Nephron (organoid): ENCODE measurements around the gene GGN.
A peak's percentile ranks its signal among the peaks of the same experiment; 100 is the strongest.

Experiments used
- H3K27ac Mint-ChIP-seq, 3 experiments: 2 replicates each; pipeline ENCODE4 v1.8.0; 2020; ENCODE audit warnings: mixed read lengths in 3 of 3, mild to moderate bottlenecking in 2 of 3, moderate library complexity in 1 of 3
- H3K27me3 Mint-ChIP-seq: 2 replicates; pipeline ENCODE4 v1.8.0; 2021; ENCODE audit warnings: low read depth, mild to moderate bottlenecking, moderate library complexity, mixed read lengths
- H3K36me3 Mint-ChIP-seq: 2 replicates; pipeline ENCODE4 v1.8.0; 2020; ENCODE audit warnings: low read depth, mixed read lengths
- H3K4me1 Mint-ChIP-seq: 2 replicates; pipeline ENCODE4 v1.8.0; 2020; ENCODE audit warnings: mixed read lengths
- H3K4me3 Mint-ChIP-seq, 3 experiments: 2 replicates each; pipeline ENCODE4 v1.8.0; 2020; ENCODE audit warnings: mild to moderate bottlenecking in 3 of 3, mixed read lengths in 3 of 3, moderate library complexity in 2 of 3
- H3K9me3 Mint-ChIP-seq: 2 replicates; pipeline ENCODE4 v1.8.0; 2020; ENCODE audit warnings: mixed read lengths
- CTCF ChIP-seq, 3 experiments: fragments of 200-600 bp; sonication (generic); IDR thresholded peaks; one replicate each; pipeline ENCODE4 v1.5.0; 2021; ENCODE audit warnings: antibody characterized with exemption in 3 of 3; ENCODE audit not compliant: unreplicated experiment in 3 of 3

Gene GGN

GRCh38 chr19:38375098-38375493 lies 12.7 kb downstream of the GGN start:
- H3K4me3 Mint-ChIP-seq: peak overlapping the region; percentile 96 to 98 (median 97)
- no peaks in the 10 kb centered on the region for H3K9me3 Mint-ChIP-seq
- H3K36me3 Mint-ChIP-seq: peaks cover 18% of the 10 kb centered on the region
- no peaks in the 10 kb centered on the region for H3K27me3 Mint-ChIP-seq
- H3K27ac Mint-ChIP-seq: peak overlapping the region; percentile 84 to 96 (median 93)
- no peak for TF ChIP-seq CTCF (IDR thresholded peaks at IDR 0.05; ENCODE audit: unreplicated experiment in 3 of 3)
- peaks cover 23% of the 10 kb centered on the region for H3K4me1 Mint-ChIP-seq

GRCh38 chr19:38374332-38375097 lies 13.3 kb downstream of the GGN start, which contains the start of gene PSMD8:
Gene PSMD8 (plus strand): TSS chr19:38374571. CDS start chr19:38374602, 31 bp downstream.
- Mint-ChIP-seq H3K4me1 (peaks cover 23% of the 10 kb centered on the region), H3K27me3 (no peaks in the 10 kb centered on the region), H3K4me3 (peak within 1 kb of the TSS; percentile 96 to 98 (median 97)), H3K27ac (peak within 1 kb of the TSS; percentile 84 to 96 (median 93)), H3K36me3 (peaks cover 16% of the 10 kb centered on the region), H3K9me3 (no peaks in the 10 kb centered on the region)
- TF ChIP-seq CTCF (IDR thresholded peaks at IDR 0.05; ENCODE audit: unreplicated experiment in 3 of 3): no peak

- Mint-ChIP-seq H3K36me3 (peaks cover 13% of the 10 kb centered on the region), H3K27ac (peak overlapping the region; percentile 84 to 96 (median 93)), H3K27me3 (no peaks in the 10 kb centered on the region), H3K9me3 (no peaks in the 10 kb centered on the region), H3K4me3 (peak overlapping the region; percentile 96 to 98 (median 97)), H3K4me1 (peaks cover 23% of the 10 kb centered on the region)
- no peak for TF ChIP-seq CTCF (IDR thresholded peaks at IDR 0.05; ENCODE audit: unreplicated experiment in 3 of 3)
Observed at GRCh38 chr19:38373907-38374331, 13.9 kb downstream of the GGN start.

- Mint-ChIP-seq H3K36me3 (peaks cover 7% of the 10 kb centered on the region), H3K27ac (no peak overlapping the region), H3K4me1 (peaks cover 15% of the 10 kb centered on the region), H3K4me3 (no peak overlapping the region), H3K27me3 (peaks cover 5% of the 10 kb centered on the region), H3K9me3 (no peaks in the 10 kb centered on the region)
- no peak for TF ChIP-seq CTCF (IDR thresholded peaks at IDR 0.05; ENCODE audit: unreplicated experiment in 3 of 3)
Observed at GRCh38 chr19:38371081-38371480, 16.8 kb downstream of the GGN start.

GRCh38 chr19:38370299-38370698 lies 17.5 kb downstream of the GGN start:
- peaks cover 5% of the 10 kb centered on the region for H3K27me3 Mint-ChIP-seq
- H3K4me1 Mint-ChIP-seq: peaks cover 7% of the 10 kb centered on the region
- no peaks in the 10 kb centered on the region for H3K9me3 Mint-ChIP-seq
- H3K27ac Mint-ChIP-seq: no peak overlapping the region
- H3K36me3 Mint-ChIP-seq: peaks cover 2% of the 10 kb centered on the region
- no peak for TF ChIP-seq CTCF (IDR thresholded peaks at IDR 0.05; ENCODE audit: unreplicated experiment in 3 of 3)
- no peak overlapping the region for H3K4me3 Mint-ChIP-seq

GRCh38 chr19:38369584-38369983 lies 18.2 kb downstream of the GGN start:
- peaks cover 5% of the 10 kb centered on the region for H3K27me3 Mint-ChIP-seq
- H3K4me1 Mint-ChIP-seq: peaks cover under 1% of the 10 kb centered on the region
- H3K27ac Mint-ChIP-seq: no peak overlapping the region
- no peak for TF ChIP-seq CTCF (IDR thresholded peaks at IDR 0.05; ENCODE audit: unreplicated experiment in 3 of 3)
- peak overlapping the region in 1 of 3 experiments; percentile 18 for H3K4me3 Mint-ChIP-seq
- H3K9me3 Mint-ChIP-seq: no peaks in the 10 kb centered on the region
- H3K36me3 Mint-ChIP-seq: no peaks in the 10 kb centered on the region
